ENCODE data around the gene OXA1L. TPM values are rescaled to one million over a fixed set of nuclear protein-coding genes. Genes with fewer than 3 reads are reported as not detected.

Gene OXA1L
- total and polyA plus RNA-seq, 2 of the 13 experiments (the other 11 are each of a cell fraction or from before 2014, with no cell fraction given) = 230 to 589 TPM

DNA sequence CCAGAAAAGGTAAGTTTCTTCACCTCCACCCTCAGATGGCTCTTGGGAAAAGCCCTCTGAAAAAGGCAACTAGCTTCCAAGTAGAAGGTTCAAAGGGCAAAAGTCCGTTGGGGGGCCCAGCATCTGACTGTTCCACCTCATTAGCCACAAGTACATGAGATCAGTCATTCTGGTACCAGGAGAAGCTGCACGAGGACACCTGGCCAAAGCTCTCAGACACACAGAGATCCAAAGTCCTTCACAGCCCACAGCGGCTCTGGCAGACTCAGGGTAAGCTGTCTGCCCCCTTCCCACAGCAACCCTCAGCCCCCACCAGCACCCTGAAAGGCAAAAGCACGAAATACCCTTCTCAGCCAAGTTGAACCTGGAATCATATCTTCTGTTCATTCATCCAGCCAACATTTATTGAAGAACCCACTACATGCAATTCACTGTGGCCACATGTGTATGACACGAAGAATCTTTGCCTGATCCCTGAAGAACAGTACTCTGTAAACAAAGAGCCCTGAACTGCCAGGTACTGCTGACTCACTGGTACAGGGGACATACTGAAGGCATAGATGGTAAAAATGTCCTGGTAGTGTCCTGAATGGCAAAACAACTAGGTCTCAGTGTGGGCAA lies 29.7 kb downstream of the OXA1L start (continued):
- TF ChIP-seq, protein P1, sequence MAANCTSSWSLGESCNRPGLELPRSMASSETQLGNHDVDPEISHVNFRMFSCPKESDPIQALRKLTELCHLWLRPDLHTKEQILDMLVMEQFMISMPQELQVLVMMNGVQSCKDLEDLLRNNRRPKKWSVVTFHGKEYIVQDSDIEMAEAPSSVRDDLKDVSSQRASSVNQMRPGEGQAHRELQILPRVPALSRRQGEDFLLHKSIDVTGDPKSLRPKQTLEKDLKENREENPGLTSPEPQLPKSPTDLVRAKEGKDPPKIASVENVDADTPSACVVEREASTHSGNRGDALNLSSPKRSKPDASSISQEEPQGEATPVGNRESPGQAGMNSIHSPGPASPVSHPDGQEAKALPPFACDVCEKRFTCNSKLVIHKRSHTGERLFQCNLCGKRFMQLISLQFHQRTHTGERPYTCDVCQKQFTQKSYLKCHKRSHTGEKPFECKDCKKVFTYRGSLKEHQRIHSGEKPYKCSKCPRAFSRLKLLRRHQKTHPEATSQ (CRISPR knock-in tag; IDR thresholded peaks at IDR 0.05; ENCODE audit: borderline replicate concordance) = peak; percentile 28; the same call in 1 of the 2 replicates
- TF ChIP-seq ZNF292 (CRISPR knock-in tag; IDR thresholded peaks at IDR 0.05; ENCODE audit: borderline replicate concordance, low read depth) (peak; percentile 30; the same call in 1 of the 2 replicates), ZBTB44 (CRISPR knock-in tag; IDR thresholded peaks at IDR 0.05) (peak; percentile 74; the same call in 1 of the 2 replicates), ZNF337 (CRISPR knock-in tag; IDR thresholded peaks at IDR 0.05; ENCODE audit: borderline replicate concordance, low read depth) (peak; percentile 73; the same call in 1 of the 2 replicates), KMT2A (CRISPR knock-in tag; IDR thresholded peaks at IDR 0.05) (0 out of 2 replicates have a peak, but pooled peaks have one; percentile 23), SMC3 (IDR thresholded peaks at IDR 0.05; ENCODE audit: low read length) (no peak), NCOA2 (CRISPR knock-in tag; IDR thresholded peaks at IDR 0.05) (peak; percentile 62; the same call in 1 of the 2 replicates), SNAPC2 (CRISPR knock-in tag; IDR thresholded peaks at IDR 0.05) (peak; percentile 71; the same call in 1 of the 2 replicates)

All from HepG2 (cell line).